Measurements from ENCODE around the gene CDH13.

GRCh38 chr16:83439412-83439811, 812.6 kb downstream of the CDH13 start:
- TF ChIP-seq CTCF (IDR thresholded peaks at IDR 0.05 in 4 of 5, conservative IDR thresholded peaks at IDR 0.05 in 1 of 5) (no peak), POLR2A (IDR thresholded peaks at IDR 0.05) (no peak)
